NT2/D1 (cell line): ENCODE results near the gene VPS18.

Experiments
- DNase-seq: peaks from one replicate; pipeline ENCODE4 v3.0.0-alpha.2; 2011; ENCODE audit warnings: low read depth, low spot score
- H3K27me3 ChIP-seq: 2 replicates; pipeline ENCODE4 v1.6.0; 2011; ENCODE audit warnings: mild to moderate bottlenecking; ENCODE audit not compliant: insufficient read length, insufficient read depth
- H3K36me3 ChIP-seq: 2 replicates; pipeline ENCODE4 v1.6.1; 2011; ENCODE audit warnings: mild to moderate bottlenecking, low read length, mixed read lengths; ENCODE audit not compliant: insufficient read depth, insufficient read length
- H3K4me1 ChIP-seq: 2 replicates; pipeline ENCODE4 v1.5.1; 2011; ENCODE audit not compliant: insufficient read depth, insufficient read length
- H3K4me3 ChIP-seq: 2 replicates; pipeline ENCODE4 v1.5.1; 2011; ENCODE audit warnings: low read depth; ENCODE audit not compliant: insufficient read length
- H3K9ac ChIP-seq: 2 replicates; pipeline ENCODE4 v1.6.0; 2011; ENCODE audit warnings: low read depth; ENCODE audit not compliant: insufficient read length
- H3K9me3 ChIP-seq: 2 replicates; pipeline ENCODE4 v1.5.1; 2011; ENCODE audit warnings: mild to moderate bottlenecking, low read length; ENCODE audit not compliant: insufficient read depth
- SUZ12 ChIP-seq: IDR thresholded peaks from 2 replicates; pipeline ENCODE4 v1.6.1; 2011; ENCODE audit not compliant: insufficient read length, insufficient read depth; ENCODE audit errors: extremely low read depth
- YY1 ChIP-seq: IDR thresholded peaks from 2 replicates; pipeline ENCODE4 v1.6.1; 2011; ENCODE audit not compliant: insufficient read length, insufficient read depth
- ZNF274 ChIP-seq: IDR thresholded peaks from 2 replicates; pipeline ENCODE4 v1.6.1; 2011; ENCODE audit warnings: mild to moderate bottlenecking, low read depth, low read length

Gene VPS18

GRCh38 chr15:40886586-40886985 is 7.7 kb upstream of the VPS18 start:
- no peak for TF ChIP-seq YY1
- no peak for TF ChIP-seq SUZ12
- no peak for TF ChIP-seq ZNF274
- no peak for DNase-seq
- Histone ChIP-seq H3K36me3 (no peaks in the 10 kb centered on the region), H3K4me1 (no peaks in the 10 kb centered on the region), H3K9ac (no peak overlapping the region), H3K27me3 (no peaks in the 10 kb centered on the region), H3K4me3 (no peak overlapping the region), H3K9me3 (no peaks in the 10 kb centered on the region; the same call in 1 of the 2 replicates)

- H3K4me1 ChIP-seq, result peaks cover 4% of the 10 kb centered on the region
- peaks cover 12% of the 10 kb centered on the region for H3K27me3 ChIP-seq
- H3K36me3 ChIP-seq, result no peaks in the 10 kb centered on the region
- H3K9me3 ChIP-seq, result no peaks in the 10 kb centered on the region
- DNase-seq, result no peak
- TF ChIP-seq SUZ12, result no peak
- TF ChIP-seq YY1, result no peak
- no peak overlapping the region for H3K4me3 ChIP-seq
- H3K9ac ChIP-seq, result no peak overlapping the region
These were observed 5.1 kb upstream of the VPS18 start for GRCh38 chr15:40889112-40889511.

- no peak overlapping the region for H3K9ac ChIP-seq
- H3K36me3 ChIP-seq, result peaks cover 7% of the 10 kb centered on the region
- peaks cover 12% of the 10 kb centered on the region for H3K27me3 ChIP-seq
- no peak for TF ChIP-seq ZNF274
- TF ChIP-seq SUZ12, result no peak
- TF ChIP-seq YY1, result no peak
- H3K9me3 ChIP-seq, result no peaks in the 10 kb centered on the region
- no peak for DNase-seq
- peaks cover 4% of the 10 kb centered on the region for H3K4me1 ChIP-seq
- no peak overlapping the region for H3K4me3 ChIP-seq
These were observed 3.1 kb upstream of the VPS18 start for GRCh38 chr15:40891138-40891537.

GRCh38 chr15:40891810-40892446 is 2.3 kb upstream of the VPS18 start:
- TF ChIP-seq YY1 (no peak), SUZ12 (no peak), ZNF274 (no peak)
- H3K4me3 ChIP-seq, result no peak overlapping the region
- peaks cover 4% of the 10 kb centered on the region for H3K4me1 ChIP-seq
- H3K9me3 ChIP-seq, result no peaks in the 10 kb centered on the region
- no peak for DNase-seq
- H3K27me3 ChIP-seq, result peaks cover 12% of the 10 kb centered on the region
- peaks cover 14% of the 10 kb centered on the region for H3K36me3 ChIP-seq
- no peak overlapping the region for H3K9ac ChIP-seq

GRCh38 chr15:40892447-40893012 is 1.7 kb upstream of the VPS18 start:
- peaks cover 19% of the 10 kb centered on the region for H3K36me3 ChIP-seq
- no peak for DNase-seq
- H3K9ac ChIP-seq, result no peak overlapping the region
- peaks cover 12% of the 10 kb centered on the region for H3K27me3 ChIP-seq
- no peaks in the 10 kb centered on the region for H3K9me3 ChIP-seq
- H3K4me3 ChIP-seq, result no peak overlapping the region
- H3K4me1 ChIP-seq, result peaks cover 4% of the 10 kb centered on the region
- no peak for TF ChIP-seq ZNF274
- no peak for TF ChIP-seq YY1
- TF ChIP-seq SUZ12, result no peak

- no peak overlapping the region for H3K9ac ChIP-seq
- H3K4me1 ChIP-seq, result peaks cover 4% of the 10 kb centered on the region
- H3K9me3 ChIP-seq, result no peaks in the 10 kb centered on the region
- no peak overlapping the region for H3K4me3 ChIP-seq
- H3K36me3 ChIP-seq, result peaks cover 21% of the 10 kb centered on the region
- TF ChIP-seq SUZ12 (no peak), ZNF274 (no peak), YY1 (no peak)
- peaks cover 12% of the 10 kb centered on the region for H3K27me3 ChIP-seq
- no peak for DNase-seq
These were observed 1.1 kb upstream of the VPS18 start for GRCh38 chr15:40893019-40893670.

GRCh38 chr15:40894681-40895448 is 615 bp downstream of the VPS18 start:
- Histone ChIP-seq H3K4me3 (peak overlapping the region; percentile 78), H3K36me3 (peaks cover 37% of the 10 kb centered on the region), H3K9ac (peak overlapping the region; percentile 80), H3K4me1 (peaks cover 4% of the 10 kb centered on the region), H3K9me3 (no peaks in the 10 kb centered on the region), H3K27me3 (peaks cover 12% of the 10 kb centered on the region)
- TF ChIP-seq YY1 (no peak), SUZ12 (no peak), ZNF274 (no peak)
- peak; percentile 57 for DNase-seq
